ENCODE data around the gene SHKBP1. TPM values are rescaled to one million over a fixed set of nuclear protein-coding genes. Genes with fewer than 3 reads are reported as not detected.
A peak's percentile ranks its signal among the peaks of the same experiment; 100 is the strongest.
"Not testable (repeated sequence)": the region's sequence is repeated elsewhere in the genome, so short reads cannot be mapped to it uniquely, and the experiment has no call there.

Gene SHKBP1
- total RNA-seq, 1 donor from 2014 or later: 192 TPM

GRCh38 chr19:40560092-40560507 lies 16.6 kb upstream of the SHKBP1 start:
- H3K4me1 ChIP-seq: no peaks in the 10 kb centered on the region
- DNase-seq (ENCODE audit: low spot score in 2 of 2): no peak
- no peak for TF ChIP-seq CTCF (IDR thresholded peaks at IDR 0.05)
- no peaks in the 10 kb centered on the region for H3K9me3 ChIP-seq
- intact Hi-C loops (cut with DNase I): no loop called here
- H3K4me3 ChIP-seq: no peak overlapping the region
- H3K36me3 ChIP-seq: no peaks in the 10 kb centered on the region
- no peaks in the 10 kb centered on the region for H3K27me3 ChIP-seq
- H3K27ac ChIP-seq: no peak overlapping the region

GRCh38 chr19:40561947-40562346 lies 14.7 kb upstream of the SHKBP1 start:
- TF ChIP-seq CTCF (IDR thresholded peaks at IDR 0.05): no peak

GRCh38 chr19:40564535-40564934 lies 12.1 kb upstream of the SHKBP1 start:
- H3K36me3 ChIP-seq; H3K4me1 ChIP-seq; intact Hi-C loops (cut with DNase I); H3K27ac ChIP-seq; H3K4me3 ChIP-seq; DNase-seq (ENCODE audit: low spot score in 2 of 2); H3K9me3 ChIP-seq: not testable (repeated sequence)
- H3K27me3 ChIP-seq: peaks cover 20% of the 10 kb centered on the region

More at GRCh38 chr19:40561947-40562346, 14.7 kb upstream of the SHKBP1 start:
- intact Hi-C loops (cut with DNase I): no loop called here
- Histone ChIP-seq H3K36me3 (no peaks in the 10 kb centered on the region), H3K4me1 (no peaks in the 10 kb centered on the region), H3K9me3 (no peaks in the 10 kb centered on the region), H3K4me3 (no peak overlapping the region), H3K27ac (no peak overlapping the region), H3K27me3 (peaks cover 11% of the 10 kb centered on the region)
- no peak for DNase-seq (ENCODE audit: low spot score in 2 of 2)

GRCh38 chr19:40565355-40565754 lies 11.3 kb upstream of the SHKBP1 start:
- Histone ChIP-seq H3K4me3 (no peak overlapping the region), H3K27me3 (peaks cover 20% of the 10 kb centered on the region), H3K27ac (no peak overlapping the region), H3K36me3 (no peaks in the 10 kb centered on the region), H3K9me3 (no peaks in the 10 kb centered on the region), H3K4me1 (peaks cover 2 to 11% of the 10 kb centered on the region in 2 donors)
- no peak for DNase-seq (ENCODE audit: low spot score in 2 of 2)
- intact Hi-C loops (cut with DNase I): no loop called here
- no peak for TF ChIP-seq CTCF (IDR thresholded peaks at IDR 0.05)

- DNase-seq (ENCODE audit: low spot score in 2 of 2): no peak
- H3K4me3 ChIP-seq: no peak overlapping the region
- H3K27ac ChIP-seq: no peak overlapping the region
- H3K4me1 ChIP-seq: peaks cover 2 to 11% of the 10 kb centered on the region in 2 donors
- no peaks in the 10 kb centered on the region for H3K36me3 ChIP-seq
- no peak for TF ChIP-seq CTCF (IDR thresholded peaks at IDR 0.05)
- H3K9me3 ChIP-seq: no peaks in the 10 kb centered on the region
- H3K27me3 ChIP-seq: peaks cover 20% of the 10 kb centered on the region
- intact Hi-C loops (cut with DNase I): no loop called here
Observed at GRCh38 chr19:40565910-40566495, 10.7 kb upstream of the SHKBP1 start.

GRCh38 chr19:40567040-40567749 lies 9.5 kb upstream of the SHKBP1 start:
- no peak for TF ChIP-seq CTCF (IDR thresholded peaks at IDR 0.05)
- H3K27ac ChIP-seq: no peak overlapping the region
- H3K9me3 ChIP-seq: no peaks in the 10 kb centered on the region
- peaks cover 2 to 11% of the 10 kb centered on the region in 2 donors for H3K4me1 ChIP-seq
- H3K4me3 ChIP-seq: peak overlapping the region; percentile 40 to 56
- intact Hi-C loops (cut with DNase I): no loop called here
- peaks cover 20% of the 10 kb centered on the region for H3K27me3 ChIP-seq
- DNase-seq (ENCODE audit: low spot score in 2 of 2): no peak
- no peaks in the 10 kb centered on the region for H3K36me3 ChIP-seq
